NCI-H2081 treated with DMSO at 0.1 percent for 48 hours (cell line): ENCODE data around the gene DENND1A.
"Not testable (repeated sequence)": the region's sequence is repeated elsewhere in the genome, so short reads cannot be mapped to it uniquely, and the experiment has no call there.

ENCODE experiments used
- DNase-seq: peaks from one replicate; lab custom pipeline; 2025; lab: John Stamatoyannopoulos, UW

DENND1A gene

GRCh38 chr9:123922431-123922830, 7.5 kb downstream of the DENND1A start:
- DNase-seq: no peak

DNA sequence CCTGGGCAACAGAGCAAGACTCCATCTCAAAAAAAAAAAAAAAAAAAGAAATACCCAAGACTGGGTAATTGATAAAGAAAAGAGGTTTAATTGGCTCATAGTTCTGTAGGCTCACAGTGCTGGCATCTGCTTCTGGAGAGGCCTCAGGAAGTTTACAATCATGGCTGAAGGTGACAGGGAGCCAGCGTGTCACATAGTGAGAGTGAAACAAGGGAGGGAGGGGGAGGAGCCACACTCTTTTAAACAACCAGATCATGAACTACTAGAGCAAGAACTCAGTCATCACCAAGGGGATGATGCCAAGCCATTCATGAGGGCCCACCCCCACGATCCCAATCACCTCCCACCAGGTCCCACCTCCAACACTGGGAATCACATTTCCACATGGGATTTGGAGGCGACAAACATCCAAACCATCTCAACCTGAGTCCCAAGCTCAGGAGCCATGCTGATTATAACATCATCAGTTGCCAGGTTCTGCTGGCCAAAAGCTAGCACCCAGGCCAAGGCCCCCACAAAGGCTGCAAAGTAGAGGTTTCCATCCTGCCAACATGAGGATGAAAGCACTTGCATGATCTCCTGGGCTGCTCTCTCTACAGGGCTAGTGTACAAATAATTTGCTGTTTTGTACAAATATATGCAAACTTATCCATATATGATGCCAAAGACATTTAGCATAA, 15.3 kb downstream of the DENND1A start:
- no peak for DNase-seq

GRCh38 chr9:123912167-123912897, 17.6 kb downstream of the DENND1A start:
- no peak for DNase-seq

DNA sequence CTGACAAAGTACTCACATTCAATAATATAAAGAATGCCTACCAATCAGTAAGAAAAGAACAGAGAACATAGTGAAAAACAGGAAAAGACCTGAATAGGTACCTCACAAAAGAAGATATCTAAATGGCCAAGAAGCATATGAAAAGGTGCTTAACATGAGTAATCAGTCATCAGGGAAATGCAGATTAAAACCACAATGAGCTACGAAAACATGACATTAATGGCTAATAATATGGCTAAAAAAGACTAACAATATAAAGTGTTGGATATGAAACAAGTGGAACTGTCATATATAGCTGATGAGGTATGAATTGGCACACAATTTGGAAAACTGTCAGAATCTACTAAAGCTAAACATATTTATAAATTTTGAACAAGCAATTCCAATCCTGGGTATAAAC, 18.9 kb downstream of the DENND1A start:
- DNase-seq: no peak

DNA sequence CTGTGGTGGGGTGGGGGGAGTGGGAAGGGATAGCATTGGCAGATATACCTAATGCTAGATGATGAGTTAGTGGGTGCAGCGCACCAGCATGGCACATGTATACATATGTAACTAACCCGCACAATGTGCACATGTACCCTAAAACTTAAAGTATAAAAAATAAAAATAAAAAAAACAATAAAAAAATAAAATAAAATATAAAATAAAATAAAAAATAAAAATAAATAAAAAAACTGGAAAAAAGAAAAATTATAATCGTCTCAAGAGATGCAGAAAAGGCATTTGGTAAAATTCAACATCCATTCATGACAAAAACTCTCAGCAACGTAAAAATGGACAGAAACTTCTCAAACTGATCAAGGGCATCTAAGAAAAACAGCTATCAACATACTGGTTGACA, 20.7 kb downstream of the DENND1A start:
- DNase-seq: not testable (repeated sequence)

- DNase-seq: not testable (repeated sequence)
Measured at GRCh38 chr9:123903550-123903949, 26.4 kb downstream of the DENND1A start.

DNA sequence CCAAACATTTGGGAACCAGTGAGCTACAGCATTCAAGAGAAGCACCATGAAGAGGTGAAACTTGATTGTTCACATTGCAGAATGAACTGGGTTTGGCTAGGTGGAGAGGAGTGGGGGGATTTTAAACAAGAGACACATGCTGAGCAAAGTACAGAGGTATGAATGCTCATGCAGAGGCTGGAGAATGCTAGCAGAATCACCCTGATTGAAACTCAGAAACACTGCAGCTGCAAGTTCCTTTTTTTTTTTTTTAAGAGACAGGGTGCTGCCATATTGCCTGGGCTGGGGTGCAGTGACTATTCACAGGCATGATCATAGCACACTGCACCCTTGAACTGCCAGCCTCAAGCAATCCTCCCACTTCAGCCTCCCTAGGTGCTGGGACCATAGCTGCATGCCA, 35.1 kb downstream of the DENND1A start:
- DNase-seq: no peak

DNA sequence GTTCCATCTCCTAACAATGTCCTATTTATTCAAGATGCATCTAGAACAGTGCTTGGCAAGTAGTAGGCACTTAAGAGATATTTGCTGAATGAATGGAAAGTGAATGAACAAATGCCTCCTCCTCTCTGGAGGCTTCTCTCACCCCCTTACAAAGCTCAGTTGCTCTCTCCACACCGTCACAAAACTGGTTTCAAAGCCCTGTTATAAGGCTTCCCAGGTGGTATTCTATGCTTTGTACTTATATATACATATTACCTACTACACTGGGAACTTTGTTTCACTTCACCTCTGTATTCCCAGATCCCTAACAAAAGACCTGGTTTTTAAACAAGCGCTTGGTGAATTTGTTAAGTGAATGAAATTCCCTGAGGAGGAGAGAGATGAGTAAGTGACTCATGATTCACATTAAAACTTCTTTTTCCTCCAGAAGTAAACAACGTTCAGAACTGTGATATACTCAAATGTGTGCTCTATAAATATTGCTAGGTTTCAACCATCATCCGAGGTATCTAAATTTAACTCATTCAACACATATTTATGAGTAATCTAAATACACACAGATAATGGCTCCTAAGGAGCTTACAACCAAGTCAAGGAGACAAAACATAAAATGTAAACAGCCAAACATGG, 36.0 kb downstream of the DENND1A start:
- no peak for DNase-seq

GRCh38 chr9:123893115-123893514, 36.8 kb downstream of the DENND1A start:
- no peak for DNase-seq

DNA sequence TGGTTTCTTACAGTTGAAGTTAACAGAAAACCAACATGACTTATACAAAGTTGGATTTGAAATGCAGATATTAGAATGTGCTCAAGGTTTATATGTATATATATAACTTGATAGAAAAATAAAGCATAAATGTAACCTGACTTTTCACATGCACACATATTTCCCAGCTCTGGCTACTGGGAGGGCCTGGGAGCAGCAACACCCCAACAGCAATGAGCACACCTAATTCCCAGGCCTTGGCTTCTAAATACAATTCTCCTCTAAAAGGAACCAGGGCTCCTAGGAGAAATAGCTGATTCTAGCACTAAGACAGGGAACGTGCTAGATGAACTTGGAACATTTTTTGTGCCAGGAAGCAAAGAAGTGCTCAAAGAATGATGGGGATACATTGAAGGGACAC, 42.1 kb downstream of the DENND1A start:
- DNase-seq: no peak

DNA sequence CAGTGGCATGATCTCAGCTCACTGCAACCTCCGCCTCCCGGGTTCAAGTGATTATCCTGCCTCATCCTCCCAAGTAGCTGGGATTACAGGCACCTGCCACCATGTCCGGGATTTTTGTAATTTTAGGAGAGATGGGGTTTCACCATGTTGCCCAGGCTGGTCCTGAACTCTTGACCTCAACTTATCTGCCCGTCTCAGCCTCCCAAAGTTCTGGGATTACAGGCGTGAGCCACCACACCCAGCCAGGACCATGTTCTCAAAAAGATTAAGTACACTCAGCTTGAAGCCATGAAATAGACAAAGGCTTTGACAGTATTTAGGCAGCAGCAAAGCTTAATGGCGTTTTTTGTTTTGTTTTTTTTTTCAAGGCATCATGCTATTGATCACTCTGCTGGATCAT, 44.1 kb downstream of the DENND1A start:
- DNase-seq: not testable (repeated sequence)

DNA sequence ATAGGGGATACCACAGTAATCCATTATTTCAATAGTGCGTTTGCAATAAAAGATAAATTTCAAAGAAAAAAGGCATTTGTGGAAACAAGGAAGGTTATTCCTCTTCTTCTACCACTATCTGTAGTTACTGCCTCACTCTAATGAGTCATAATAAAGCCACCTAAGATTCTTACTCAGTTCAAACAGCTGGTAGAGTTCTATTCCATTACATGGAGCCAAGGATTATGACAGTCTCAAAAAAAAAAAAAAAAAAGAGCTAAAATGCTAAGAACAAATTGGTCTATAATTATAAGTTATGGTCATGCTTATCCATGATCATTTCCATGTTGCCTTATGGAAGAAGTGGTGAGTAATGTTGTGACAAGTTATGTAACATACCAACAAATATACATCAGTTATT, 46.3 kb downstream of the DENND1A start:
- no peak for DNase-seq

- DNase-seq: no peak
Measured at GRCh38 chr9:123881604-123882003, 48.3 kb downstream of the DENND1A start.

- DNase-seq: no peak
Measured at GRCh38 chr9:123880420-123880819, 49.5 kb downstream of the DENND1A start.

- no peak for DNase-seq
Measured at GRCh38 chr9:123876750-123877149, 53.2 kb downstream of the DENND1A start.

GRCh38 chr9:123872710-123873109, 57.2 kb downstream of the DENND1A start:
- no peak for DNase-seq

DNA sequence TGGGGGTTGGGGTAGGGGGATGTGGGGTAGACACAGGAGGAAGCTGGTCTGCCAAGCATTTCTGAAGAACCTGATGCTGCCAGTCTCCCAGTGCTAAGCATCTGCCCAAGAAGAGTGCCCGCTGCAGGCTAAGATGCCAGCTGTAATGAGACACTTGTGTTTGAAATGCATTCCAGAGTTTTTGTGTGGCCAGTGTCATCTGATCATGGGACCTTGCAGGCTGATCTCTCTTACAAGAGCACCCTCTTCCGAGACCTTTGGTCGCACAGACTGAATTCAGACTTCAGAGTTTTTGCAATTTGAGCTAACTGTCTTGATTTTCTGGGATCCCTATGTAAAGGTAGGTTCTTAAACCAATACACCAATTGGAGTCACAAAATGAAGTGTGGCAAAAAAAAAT, 58.1 kb downstream of the DENND1A start:
- DNase-seq: no peak

- no peak for DNase-seq
Measured at GRCh38 chr9:123868002-123868401, 61.9 kb downstream of the DENND1A start.

- no peak for DNase-seq
Measured at GRCh38 chr9:123867034-123867433, 62.9 kb downstream of the DENND1A start.

DNA sequence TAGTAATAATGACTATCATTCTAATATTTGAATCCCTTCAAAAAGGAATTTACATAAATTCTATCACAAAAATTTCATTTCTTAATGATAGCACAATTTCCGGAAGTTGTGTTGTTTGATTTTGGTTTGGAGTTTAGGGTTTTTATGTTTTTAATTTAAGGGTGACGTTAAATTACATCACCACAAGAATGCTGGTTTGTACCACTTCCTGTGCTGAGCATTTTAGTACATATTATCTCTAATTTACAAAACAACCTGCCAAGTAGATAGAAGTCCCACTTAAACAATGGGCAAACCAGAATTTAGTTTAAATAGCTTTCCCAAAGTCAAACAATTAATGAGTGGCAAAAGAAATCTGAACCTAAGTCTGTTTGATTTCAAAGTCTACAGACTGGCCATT, 63.4 kb downstream of the DENND1A start:
- DNase-seq: no peak

GRCh38 chr9:123865226-123866000, 64.5 kb downstream of the DENND1A start:
- DNase-seq: no peak

DNA sequence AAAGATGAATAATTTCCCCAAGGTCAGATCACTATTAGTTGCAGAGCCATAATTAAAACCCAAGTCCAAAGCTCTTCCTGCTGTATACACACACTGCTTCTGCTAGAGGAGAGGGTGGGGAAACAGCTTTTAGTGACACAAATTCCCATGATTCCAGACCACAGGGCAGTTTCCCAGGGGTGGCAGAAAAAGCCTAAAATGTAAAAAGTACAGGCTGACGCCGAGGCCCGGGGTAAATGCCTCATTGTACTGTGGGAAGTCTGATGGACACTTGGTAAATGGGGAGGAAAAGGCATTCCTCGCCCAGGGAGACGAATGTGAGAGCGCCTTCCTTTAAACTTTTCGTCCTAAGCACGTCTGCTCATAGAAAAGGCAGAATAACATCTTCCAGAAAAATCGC, 65.7 kb downstream of the DENND1A start:
- DNase-seq: no peak
